HG02885 (cell line): Measurements from ENCODE around the gene C21orf58.
"Not testable (repeated sequence)": the region's sequence is repeated elsewhere in the genome, so short reads cannot be mapped to it uniquely, and the experiment has no call there.

Experiments
- ATAC-seq: cut with Tn5 transposase; IDR thresholded peaks from one replicate; pipeline ENCODE4 v1.9.1; 2021; ENCODE audit warnings: mild to moderate bottlenecking; ENCODE audit not compliant: unreplicated experiment, poor library complexity

Gene C21orf58

DNA sequence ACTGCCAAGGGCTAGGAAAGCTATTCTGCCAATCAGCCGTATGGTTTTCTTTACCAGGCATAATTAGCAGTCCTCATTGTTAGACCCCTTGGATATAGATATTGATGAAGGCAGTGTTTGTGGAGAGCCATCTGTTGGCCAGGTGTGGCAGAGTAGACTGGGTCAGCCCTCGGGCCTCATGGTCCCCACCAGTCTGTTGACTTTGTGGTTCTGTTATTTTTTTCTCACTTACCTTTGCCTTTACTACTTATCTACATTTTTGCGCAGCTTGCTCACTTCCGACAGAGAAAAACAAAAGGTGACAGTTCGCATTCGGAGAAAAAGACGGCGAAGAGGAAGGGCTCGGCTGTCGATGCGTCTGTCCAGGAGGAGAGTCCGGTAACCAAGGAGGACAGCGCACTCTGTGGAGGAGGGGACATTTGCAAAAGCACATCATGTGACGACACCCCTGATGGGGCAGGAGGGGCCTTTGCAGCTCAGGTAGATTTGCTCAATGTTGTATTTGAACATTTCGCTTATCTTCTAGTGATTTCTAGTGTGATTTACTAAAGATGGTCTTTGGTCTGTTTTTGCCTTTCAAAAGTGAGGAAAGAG is 2.5 kb upstream of the C21orf58 start:
- no peak for ATAC-seq

DNA sequence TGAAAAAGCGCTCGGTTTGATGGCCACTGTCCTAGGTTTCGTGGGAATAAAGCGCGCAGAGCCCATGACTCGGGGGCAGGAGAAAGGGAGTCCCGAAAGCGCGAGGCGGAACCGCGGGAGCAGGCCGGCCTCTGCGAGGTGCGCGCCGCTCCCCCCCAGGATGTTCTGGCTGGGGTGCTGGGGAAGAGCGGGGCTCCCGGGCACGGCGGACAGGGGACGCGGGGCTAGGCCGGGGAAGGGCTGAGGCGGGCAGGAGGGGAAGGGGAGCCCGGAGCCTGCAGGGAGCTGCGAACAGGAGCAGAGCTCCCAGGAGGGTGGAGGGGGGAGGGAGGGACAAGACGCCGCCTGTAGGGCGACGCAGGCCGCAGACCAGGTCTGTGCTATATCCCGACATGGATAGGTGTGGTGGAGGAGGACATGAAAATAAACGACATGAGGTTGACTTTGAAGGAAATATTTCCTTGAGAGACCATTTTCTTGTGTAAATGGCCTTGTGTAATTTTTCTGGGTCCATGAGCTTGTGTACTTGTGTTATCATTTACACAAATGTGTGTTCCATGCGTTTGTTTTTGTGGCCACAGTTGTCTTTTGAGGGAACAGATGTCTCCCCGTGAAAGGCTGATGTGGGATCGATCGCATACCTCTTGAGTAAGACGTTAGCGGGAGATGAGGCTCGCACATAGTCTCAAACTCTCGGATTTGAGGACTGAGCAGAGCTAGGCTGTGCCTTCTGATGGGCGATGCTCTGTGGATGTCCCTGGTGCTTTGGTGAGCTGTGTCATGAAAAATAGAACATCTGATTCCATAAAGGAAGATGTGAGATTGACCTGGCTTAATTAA is 1.6 kb upstream of the C21orf58 start:
- no peak for ATAC-seq

DNA sequence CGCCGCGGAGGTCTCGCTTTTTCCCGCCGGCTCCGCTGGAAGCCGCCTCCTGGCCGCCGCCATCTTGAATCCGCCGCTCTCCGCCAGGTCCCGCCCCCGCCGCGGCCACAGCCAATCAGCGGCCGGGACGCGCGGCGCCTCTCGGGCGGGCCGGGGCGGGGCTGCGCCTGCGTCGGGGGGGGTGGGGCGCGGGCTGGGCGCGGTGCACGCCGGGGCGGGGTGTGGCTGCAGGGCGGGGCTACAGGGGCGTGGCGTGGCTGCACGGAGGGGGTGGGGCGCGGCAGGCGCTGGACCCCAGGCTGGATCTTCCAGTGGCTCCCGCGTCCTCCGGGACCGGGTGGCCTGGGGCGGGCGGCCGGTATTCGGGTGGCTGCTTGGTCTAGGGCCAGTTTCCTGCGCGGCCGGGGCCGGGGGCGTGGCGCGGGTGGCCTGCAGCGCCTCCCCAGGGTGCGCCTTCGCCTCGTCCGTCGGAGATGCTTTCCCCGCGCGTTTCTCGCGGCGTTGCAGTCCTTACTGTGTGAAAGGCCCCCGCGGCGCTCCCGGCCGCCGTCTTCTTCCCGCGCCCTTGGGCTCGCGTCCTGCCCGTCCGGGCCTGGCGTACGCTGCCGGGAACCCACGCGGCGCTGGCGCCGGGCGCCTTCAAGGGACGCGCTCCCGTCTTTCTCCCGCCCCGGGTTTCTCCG is 861 bp upstream of the C21orf58 start:
- ATAC-seq = peak; percentile 63

DNA sequence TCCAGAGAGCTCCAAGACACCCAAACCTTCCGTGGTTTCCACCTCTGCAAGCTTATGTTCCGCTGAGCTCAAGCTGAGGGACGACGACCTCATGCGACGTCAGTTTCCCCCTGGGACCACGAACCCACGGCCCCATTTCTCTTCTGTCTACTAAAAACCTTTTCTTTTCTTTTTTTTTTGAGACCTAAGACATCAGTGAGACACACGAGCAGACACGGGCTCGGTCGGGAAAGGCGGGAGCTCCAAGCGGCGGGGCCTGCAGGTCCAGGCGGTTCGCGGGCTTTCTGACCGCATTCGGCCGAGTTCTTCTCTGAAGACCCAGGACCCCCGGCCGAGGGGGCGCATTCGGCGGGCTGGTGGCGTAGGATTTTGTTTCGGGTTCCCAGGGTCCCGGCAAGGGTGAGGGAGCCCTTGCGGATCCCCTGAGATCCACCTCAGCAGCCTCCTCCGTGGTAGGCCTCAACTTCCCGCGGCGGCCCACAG is 402 bp downstream of the C21orf58 start:
- ATAC-seq = no peak

DNA sequence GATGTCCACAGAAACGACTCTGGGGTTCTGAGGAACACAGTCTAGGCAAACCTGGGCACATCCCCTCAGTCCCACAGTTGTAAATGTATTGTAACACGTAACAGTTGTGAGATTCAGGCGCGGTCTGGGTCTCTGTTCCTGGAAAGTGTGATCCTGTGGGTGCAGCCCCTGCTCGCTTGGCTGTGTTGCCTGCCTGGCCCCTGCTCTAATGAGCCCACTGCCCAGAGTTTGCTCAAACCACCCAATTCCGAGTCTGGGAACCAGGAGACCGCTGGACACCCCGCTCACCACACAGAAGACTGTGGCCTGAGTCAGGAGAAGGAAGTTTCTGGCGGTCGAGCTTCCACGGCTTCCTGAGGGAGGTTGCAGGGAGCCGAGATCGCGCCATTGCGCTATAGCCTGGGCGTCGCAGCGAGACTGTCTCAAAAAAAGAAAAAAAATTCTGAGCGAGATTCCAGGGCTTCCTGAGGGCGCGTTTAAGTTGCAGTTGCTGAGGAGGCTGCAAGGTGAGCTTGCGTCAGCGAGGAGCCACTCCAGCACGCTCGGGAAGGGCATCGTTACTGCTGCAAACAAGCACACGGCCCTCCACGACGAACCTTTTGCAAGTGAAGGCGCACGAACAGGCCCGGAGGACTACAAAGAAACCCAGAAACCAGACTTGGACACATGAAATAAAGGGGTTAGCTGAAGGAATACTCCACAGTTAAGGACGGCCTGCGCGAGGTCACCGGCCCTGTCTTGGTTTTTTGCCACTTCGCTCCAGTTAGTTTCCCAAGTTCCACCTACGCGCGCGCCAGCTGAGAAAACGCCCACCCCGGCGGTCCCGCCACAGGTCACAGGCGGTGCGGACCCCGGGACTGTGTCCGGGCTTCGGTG is 1.1 kb downstream of the C21orf58 start:
- no peak for ATAC-seq

DNA sequence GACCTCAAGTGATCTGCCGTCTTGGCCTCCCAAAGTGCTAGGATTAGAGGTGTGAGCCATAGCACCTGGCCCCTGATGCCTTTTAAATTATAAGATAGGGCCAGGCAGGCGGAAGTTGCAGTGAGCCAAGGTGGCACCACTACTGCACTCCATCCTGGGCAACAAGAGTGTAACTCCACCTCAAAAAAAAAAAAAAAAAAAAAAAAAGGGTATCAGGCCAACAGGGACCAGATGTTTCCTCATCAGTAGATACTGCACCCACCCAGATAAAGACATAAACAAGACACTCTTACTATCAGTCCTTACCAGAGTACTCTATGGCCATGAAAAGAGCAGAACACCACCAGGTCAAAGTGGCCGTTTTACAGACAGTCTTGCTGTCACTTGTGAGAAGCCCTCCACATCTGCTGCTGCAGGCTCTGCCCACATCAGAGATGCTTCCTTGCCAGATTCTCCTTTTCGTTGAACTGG is 3.3 kb downstream of the C21orf58 start:
- no peak for ATAC-seq

DNA sequence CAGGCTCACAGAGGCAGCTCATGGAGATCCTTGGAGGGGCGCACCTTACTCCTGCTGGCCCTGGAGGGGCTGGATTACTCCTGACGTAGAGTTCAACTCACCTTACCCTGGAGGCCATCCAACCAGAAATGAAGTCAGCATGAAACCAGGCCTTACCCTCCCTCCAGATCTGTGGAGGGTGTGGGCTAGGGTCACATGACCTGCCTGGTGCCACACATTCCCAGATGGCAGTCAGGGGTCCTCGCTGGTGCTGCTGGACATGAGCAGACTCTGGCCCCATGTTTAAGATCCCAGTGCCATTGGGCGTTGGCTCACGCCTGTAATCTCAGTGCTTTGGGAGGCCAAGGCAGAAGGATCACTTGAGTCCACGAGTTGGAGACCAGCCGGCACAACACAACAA is 4.5 kb downstream of the C21orf58 start:
- ATAC-seq = no peak

DNA sequence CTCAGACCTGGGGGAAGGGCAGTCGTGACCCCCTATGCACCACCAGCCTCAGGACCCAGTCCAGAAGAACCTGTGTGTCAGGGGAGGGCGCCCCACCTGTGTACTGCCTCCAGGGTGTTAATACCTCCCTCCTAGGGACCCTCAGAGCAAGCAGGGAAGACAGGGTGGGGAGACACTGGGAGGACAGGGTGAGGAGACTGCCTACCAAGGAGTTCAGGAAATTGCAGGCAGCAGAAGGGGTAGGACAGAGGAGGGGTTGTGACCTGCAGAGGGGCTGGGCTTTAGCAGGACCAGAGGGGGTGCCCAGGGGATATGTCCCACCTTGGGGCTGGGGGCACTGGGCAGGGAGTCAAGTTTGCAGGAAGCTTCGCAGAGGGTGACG is 5.2 kb downstream of the C21orf58 start:
- ATAC-seq = no peak

DNA sequence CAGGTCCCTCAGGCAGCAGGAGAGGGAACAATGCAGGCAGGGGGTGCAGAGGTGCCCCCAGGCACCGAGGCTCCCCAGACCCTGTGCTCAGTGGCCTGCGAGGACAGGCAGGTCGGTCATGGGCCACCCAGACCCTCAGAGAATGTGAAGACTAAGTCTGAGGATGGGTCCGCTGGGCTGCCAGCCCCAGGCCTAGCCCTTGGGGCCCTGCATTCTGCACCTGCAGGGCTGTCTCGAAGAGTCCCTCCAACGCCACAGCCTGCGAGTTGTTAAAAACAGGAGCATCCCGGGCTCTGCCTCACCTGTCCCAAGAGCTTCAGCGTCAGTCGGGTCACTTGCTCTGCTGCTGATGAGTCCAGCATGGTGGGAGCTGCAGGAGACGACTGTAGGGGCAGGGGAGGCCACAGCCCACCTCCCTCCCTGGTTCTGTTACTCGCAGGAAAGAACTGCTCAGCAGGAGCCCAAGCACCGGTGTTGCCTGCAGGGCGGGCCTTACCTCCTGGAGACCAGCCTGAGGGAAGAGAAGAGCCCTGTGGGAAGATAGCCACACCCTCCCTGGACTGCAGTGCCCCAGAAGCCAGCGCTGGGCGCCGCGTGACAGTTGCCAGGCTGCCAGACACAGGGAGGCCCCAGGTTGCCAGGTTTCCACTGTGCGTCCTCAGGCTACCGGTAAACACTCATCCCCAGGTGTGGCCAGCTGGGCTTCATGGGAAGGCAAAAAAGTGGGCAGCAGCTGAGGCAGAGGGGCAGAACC is 5.8 kb downstream of the C21orf58 start:
- no peak for ATAC-seq

DNA sequence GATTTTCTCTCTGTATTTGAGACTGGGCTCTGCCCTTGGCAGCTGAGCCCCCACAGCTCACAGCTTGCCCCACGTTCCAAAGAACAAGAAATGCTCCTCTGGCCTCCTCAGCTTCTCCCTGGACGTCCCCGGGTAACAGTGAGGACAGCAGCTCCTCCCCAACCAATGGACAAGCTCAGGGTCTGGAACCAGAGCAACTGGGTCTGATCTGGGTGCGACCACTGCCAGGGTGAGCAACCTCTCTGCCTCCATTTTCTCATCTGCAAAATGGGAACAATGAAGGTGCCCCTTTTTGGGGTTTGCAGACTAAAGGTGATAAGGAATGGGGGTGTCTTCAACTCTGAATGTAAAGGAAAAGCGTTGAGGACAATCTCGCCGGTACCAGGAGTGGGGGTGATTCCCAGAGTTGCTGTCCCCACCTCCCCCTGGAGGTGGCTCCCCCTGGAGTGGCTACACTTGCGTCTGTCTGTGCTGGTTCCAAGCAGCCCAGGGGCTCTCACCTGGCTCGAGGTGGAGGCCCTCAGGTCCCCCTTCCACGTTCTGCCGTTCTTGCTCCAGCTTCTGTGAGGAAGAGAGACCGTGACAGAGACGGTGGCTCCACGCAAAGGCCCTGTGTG is 6.9 kb downstream of the C21orf58 start:
- no peak for ATAC-seq

DNA sequence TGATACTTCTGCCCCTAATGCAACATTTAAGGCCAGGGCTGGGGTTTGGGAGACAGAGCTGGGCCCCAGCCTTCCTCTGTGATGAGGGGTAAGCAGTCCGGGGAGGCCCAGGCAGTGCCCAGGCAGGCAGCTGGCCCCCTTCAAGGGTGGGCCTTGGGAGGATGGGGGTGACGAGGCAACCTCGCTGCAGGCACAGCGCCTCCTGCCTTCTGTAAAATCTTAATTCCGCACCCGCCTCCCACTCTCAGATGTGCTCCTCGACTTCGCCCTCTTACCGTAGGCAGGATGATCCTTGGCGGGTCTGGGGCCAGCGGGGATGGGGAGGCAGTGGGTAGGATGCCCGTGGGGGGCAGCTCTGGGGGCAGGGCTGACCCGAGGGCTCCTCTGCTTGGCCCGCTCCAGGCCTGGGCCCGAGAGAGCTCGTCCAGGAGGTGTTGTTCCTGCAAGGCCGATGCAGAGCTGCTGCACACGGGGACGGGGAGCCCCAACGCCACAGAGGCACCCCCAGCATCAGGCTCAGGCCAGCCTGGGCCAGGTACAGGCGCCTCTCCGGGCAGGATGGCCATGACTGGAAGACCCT is 9.1 kb downstream of the C21orf58 start:
- ATAC-seq = no peak

DNA sequence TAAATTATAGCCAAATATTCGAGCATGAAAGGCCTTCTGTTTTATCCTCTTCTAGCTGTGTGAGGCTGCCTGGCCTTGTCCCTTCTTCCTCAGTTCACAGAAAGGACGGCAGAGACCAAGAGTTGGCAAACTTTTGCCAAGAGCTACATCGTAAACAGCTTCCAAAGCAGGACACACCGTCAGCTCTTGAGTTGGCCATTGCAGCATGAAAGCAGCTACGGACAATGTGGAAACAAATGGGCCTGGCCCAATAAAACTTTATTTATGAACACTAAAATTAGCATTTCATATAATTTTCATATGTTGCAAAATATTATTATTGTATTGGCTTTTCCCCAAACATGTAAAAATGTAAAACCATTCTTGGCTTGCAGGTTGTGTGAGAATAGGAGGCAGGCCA is 10.7 kb downstream of the C21orf58 start:
- ATAC-seq = no peak

DNA sequence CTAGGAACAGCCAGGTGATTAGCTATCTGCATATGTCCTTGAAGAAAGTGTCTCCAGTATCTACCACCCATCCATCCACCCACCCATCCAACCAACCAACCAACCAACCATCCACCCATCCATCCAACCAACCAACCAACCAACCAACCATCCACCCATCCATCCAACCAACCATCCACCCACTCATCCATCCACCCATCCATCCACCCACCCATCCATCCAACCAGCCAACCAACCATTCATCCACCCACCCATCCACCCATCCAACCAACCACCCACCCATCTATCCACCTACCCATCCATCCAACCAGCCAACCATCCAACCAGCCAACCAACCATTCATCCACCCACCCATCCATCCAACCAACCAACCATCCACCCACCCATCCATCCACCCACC is 12.1 kb downstream of the C21orf58 start:
- ATAC-seq = no peak

DNA sequence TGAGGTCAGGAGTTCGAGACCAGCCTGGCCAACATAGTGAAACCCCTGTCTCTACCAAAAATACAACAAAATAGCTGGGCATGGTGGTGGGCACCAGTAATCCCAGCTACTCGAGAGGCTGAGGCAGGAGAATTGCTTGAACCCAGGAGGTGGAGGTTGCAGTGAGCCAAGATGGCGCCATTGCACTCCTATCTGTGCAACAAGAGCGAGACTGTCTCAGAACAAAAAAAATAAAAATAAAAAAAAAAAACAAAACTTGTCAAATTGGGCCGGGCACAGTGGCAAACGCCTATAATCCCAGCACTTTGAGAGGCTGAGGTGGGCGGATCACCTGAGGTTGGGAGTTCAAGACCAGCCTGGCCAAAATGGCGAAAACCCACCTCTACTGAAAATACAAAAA is 13.4 kb downstream of the C21orf58 start:
- not testable (repeated sequence) for ATAC-seq

DNA sequence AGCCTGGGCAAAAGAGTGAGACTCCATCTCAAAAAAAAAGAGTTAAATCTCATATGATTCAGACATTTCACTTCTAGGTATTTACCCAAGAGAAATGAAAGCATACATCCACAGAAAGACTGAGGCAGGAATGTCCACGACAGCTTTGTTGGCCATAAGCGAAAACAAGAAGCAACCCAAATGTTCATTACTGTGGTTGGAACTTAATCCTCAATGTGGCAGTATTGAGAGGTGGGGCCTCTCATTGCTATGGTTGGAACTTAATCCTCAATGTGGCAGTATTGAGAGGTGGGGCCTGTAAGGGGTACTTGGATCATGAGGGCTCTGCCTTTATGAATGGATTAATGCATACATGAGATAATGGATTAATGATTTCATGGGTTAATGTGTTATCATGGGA is 15.2 kb downstream of the C21orf58 start:
- ATAC-seq = no peak

DNA sequence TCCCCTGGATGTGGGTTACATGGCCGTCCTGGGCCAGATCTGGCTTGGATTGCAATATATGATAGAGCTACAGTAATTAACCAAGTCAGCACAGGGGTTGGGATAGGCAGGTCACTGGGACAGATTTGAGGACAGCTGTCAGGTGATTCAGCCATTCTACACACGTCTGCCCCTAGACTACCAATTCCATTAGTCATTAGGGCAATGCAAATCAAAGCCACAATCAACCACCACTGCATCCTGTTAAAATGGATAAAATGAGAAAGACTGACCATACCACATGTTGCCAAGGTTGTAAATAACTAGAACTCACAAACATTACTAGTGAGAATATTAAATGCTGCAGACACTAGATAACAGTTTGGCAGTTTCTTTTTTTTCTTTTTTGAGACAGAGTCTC is 16.0 kb downstream of the C21orf58 start:
- no peak for ATAC-seq

DNA sequence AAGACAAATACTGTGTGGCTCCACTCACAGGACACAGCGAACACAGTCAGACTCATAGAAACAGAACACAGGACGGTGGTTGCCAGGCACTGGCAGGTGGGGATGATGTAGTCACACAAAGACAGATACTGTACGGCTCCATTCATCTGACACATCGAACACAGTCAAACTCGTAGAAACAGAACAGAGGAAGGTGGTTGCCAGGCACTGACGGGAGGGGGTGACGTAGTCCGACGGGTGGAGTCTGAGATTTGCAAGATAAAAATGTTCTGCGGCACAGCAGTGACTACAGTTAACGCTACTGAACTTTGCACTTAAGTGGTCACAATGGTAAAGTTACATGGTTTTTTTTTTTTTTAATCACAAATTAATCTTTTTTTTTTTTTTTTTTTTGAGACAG is 18.7 kb downstream of the C21orf58 start:
- no peak for ATAC-seq

DNA sequence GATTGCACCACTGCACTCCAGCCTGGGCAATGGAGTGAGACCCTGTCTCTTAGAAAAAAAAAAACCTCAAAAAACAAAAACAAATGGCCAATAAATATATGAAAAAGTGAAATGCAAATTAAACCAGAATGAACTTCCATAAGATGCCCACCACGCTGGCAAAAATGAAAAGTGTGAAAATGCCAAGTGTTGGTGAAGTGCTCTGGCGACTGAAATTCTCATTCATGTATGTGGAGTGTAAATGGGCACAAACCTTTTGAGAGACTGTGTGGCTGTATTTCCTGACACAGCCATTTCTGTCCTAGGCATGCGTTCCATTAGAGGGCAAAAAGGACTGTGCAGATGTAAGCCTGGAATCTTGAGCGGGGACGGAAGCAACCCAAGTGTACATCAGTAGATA is 19.2 kb downstream of the C21orf58 start:
- ATAC-seq = no peak

DNA sequence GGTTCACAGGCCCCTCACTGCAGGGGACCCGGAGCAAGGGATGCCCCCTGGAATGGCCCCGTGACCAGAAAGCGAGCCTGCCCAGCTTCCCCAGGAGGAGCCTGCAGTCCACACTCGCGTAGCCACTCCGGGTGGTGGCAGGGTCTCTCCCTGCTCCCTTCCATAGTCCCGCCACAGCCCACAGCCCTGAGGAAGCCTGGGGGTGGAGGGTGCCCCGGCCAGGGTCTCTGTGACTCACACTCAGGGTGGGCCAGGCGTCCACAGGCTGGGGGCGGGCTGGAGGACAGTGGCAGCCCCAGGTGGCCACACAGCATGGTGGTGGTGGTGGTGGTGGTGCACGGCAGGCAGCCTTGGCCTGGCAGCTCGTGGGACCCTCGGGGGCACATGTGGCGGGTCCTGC is 21.9 kb downstream of the C21orf58 start:
- no peak for ATAC-seq
